Glutamatergic neuron (in vitro differentiated cells): ENCODE measurements around the gene NFYC. TPM values are rescaled to one million over a fixed set of nuclear protein-coding genes. Genes with fewer than 3 reads are reported as not detected.
"Not testable (repeated sequence)": the region's sequence is repeated elsewhere in the genome, so short reads cannot be mapped to it uniquely, and the experiment has no call there.

Source experiments
- DNase-seq: peaks from one replicate; pipeline ENCODE4 v3.0.0; 2022
- H3K27ac Mint-ChIP-seq: one replicate; pipeline ENCODE4 v1.8.0; 2020; ENCODE audit warnings: mild to moderate bottlenecking, mixed read lengths, inconsistent platforms; ENCODE audit not compliant: unreplicated experiment
- H3K27me3 Mint-ChIP-seq: one replicate; pipeline ENCODE4 v1.8.0; 2020; ENCODE audit warnings: mild to moderate bottlenecking, moderate library complexity, mixed read lengths, inconsistent platforms; ENCODE audit not compliant: unreplicated experiment
- H3K36me3 Mint-ChIP-seq: one replicate; pipeline ENCODE4 v1.8.0; 2020; ENCODE audit warnings: mild to moderate bottlenecking, mixed read lengths, inconsistent platforms; ENCODE audit not compliant: unreplicated experiment
- H3K4me1 Mint-ChIP-seq: one replicate; pipeline ENCODE4 v1.8.0; 2020; ENCODE audit warnings: mild to moderate bottlenecking, low read depth, mixed read lengths, inconsistent platforms; ENCODE audit not compliant: unreplicated experiment
- H3K4me3 Mint-ChIP-seq: one replicate; pipeline ENCODE4 v1.8.0; 2020; ENCODE audit warnings: mild to moderate bottlenecking, mixed read lengths, inconsistent platforms; ENCODE audit not compliant: unreplicated experiment
- H3K9me3 Mint-ChIP-seq: one replicate; pipeline ENCODE4 v1.8.0; 2020; ENCODE audit warnings: mild to moderate bottlenecking, moderate library complexity, mixed read lengths, inconsistent platforms; ENCODE audit not compliant: unreplicated experiment
- CTCF ChIP-seq: fragments of 200-600 bp; sonication (generic); IDR thresholded peaks from one replicate; pipeline ENCODE4 v1.5.0; 2021; ENCODE audit not compliant: partially characterized antibody, unreplicated experiment
- total RNA-seq: library from RNA; stranded (reverse); fragmentation: NEBNext Ultra II Directional; extraction: Animal tissue kit (Norgen Biotek cat#: 25700); gene quantifications from one replicate; pipeline ENCODE4 v1.2.1, GENCODE V29; 2021; ENCODE audit not compliant: unreplicated experiment

The NFYC gene
- total RNA-seq, 1 donor from 2014 or later: 44.2 TPM

GRCh38 chr1:40722622-40723021, 31.1 kb downstream of the NFYC start:
- no peak for DNase-seq
- TF ChIP-seq CTCF: no peak
- Mint-ChIP-seq H3K27me3 (no peaks in the 10 kb centered on the region), H3K9me3 (no peaks in the 10 kb centered on the region), H3K27ac (no peak overlapping the region), H3K4me1 (peaks cover 4% of the 10 kb centered on the region), H3K4me3 (no peak overlapping the region), H3K36me3 (no peaks in the 10 kb centered on the region)

DNA sequence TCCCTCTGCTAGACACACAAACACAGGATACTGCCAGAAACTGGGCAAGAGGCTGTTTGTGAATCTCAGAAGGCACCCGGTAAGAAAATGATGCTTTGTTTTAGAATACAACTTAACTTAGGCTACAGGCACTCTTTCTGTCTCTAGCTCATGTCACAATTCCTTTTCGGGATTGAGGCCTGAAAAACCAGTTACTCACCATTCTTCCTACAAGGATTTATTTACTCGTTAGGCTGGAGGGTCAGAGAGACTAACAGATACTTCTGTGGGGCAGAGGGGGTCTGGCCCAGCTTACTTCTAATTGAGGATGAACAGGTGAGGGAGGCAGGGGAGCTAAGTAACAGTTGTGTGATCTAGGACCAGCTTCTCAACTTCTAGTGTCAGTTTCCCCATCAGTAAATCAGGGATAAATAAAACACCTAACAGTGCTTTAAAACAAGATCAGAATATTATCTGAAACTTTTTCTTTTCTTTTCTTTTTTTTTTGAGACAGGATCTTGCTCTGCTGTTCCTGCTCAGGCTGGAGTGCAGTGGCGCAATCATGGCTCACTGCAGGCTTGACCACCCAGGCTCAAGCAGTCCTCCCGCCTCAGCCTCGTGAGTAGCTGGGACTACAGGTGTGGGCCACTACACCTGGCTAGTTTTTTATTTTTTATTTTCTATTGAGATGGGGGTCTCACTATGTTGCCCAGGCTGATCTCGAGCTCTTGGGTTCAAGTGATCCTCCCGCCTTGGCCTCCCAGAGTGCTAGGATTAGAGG, 31.9 kb downstream of the NFYC start:
- Mint-ChIP-seq H3K4me1 (peaks cover 4% of the 10 kb centered on the region), H3K27me3 (no peaks in the 10 kb centered on the region), H3K27ac (no peak overlapping the region), H3K4me3 (no peak overlapping the region), H3K36me3 (no peaks in the 10 kb centered on the region), H3K9me3 (no peaks in the 10 kb centered on the region)
- no peak for TF ChIP-seq CTCF
- DNase-seq: no peak

GRCh38 chr1:40727662-40728061, 36.2 kb downstream of the NFYC start:
- not testable (repeated sequence) for H3K27ac Mint-ChIP-seq, H3K4me1 Mint-ChIP-seq

DNA sequence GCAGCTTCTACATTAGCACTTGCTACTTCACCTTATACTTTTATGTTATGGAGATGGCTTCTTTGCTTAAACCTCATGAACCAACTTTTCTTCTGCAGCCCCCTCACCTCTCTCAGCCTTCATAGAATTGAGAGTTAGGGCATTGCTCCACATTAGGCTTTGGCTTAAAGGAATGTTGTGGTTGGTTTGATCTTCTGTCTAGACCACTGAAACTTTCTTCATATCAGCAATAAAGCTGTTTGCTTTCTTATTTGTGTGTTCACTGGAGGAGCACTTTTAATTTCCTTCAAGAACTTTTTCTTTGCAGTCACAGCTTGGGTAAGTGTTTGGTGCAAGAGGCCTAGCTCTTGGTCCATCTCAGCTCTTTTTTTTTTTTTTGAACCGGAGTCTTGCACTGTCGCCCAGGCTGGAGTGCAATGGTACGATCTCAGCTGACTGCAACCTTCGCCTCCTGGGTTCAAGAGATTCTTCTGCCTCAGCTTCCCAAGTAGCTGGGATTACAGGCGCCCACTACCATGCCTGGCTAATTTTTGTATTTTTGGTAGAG, 37.9 kb downstream of the NFYC start:
- H3K36me3 Mint-ChIP-seq, H3K4me3 Mint-ChIP-seq, H3K27ac Mint-ChIP-seq: not testable (repeated sequence)

More at GRCh38 chr1:40727662-40728061, 36.2 kb downstream of the NFYC start:
- not testable (repeated sequence) for DNase-seq, H3K36me3 Mint-ChIP-seq, H3K27me3 Mint-ChIP-seq, H3K9me3 Mint-ChIP-seq, H3K4me3 Mint-ChIP-seq

GRCh38 chr1:40732756-40733301, 41.3 kb downstream of the NFYC start:
- peaks cover 2% of the 10 kb centered on the region for H3K9me3 Mint-ChIP-seq
- no peak for DNase-seq
- H3K27me3 Mint-ChIP-seq: no peaks in the 10 kb centered on the region
- no peak for TF ChIP-seq CTCF
- no peak overlapping the region for H3K27ac Mint-ChIP-seq
- H3K4me1 Mint-ChIP-seq: peaks cover 4% of the 10 kb centered on the region
- no peak overlapping the region for H3K4me3 Mint-ChIP-seq
- no peaks in the 10 kb centered on the region for H3K36me3 Mint-ChIP-seq

More for the DNA sequence above, 37.9 kb downstream of the NFYC start:
- H3K27me3 Mint-ChIP-seq, DNase-seq, H3K9me3 Mint-ChIP-seq, H3K4me1 Mint-ChIP-seq: not testable (repeated sequence)
